DOHH2 (cell line): ENCODE data around the gene CDHR3.

Source experiments
- H3F3A ChIP-seq: fragments of 200-600 bp; sonication (generic), shearing (Covaris generic); 2 replicates; pipeline ENCODE4 v1.6.0; 2016; ENCODE audit warnings: antibody characterized with exemption, mild to moderate bottlenecking; ENCODE audit not compliant: control insufficient read depth, insufficient read depth
- H3K27ac ChIP-seq: fragments of 200-600 bp; sonication (generic); 2 replicates; pipeline ENCODE4 v1.5.1; 2014; ENCODE audit warnings: low read depth, mild to moderate bottlenecking, low read length, moderate library complexity
- H3K27me3 ChIP-seq: fragments of 200-600 bp; sonication (generic); 2 replicates; pipeline ENCODE4 v1.6.1; 2014; ENCODE audit warnings: mild to moderate bottlenecking, low read length, mixed read lengths; ENCODE audit not compliant: control insufficient read depth
- H3K36me3 ChIP-seq: fragments of 200-600 bp; sonication (generic); 2 replicates; pipeline ENCODE4 v1.6.1; 2014; ENCODE audit warnings: mild to moderate bottlenecking, low read length, moderate library complexity, mixed read lengths; ENCODE audit not compliant: control insufficient read depth
- H3K4me1 ChIP-seq: fragments of 200-600 bp; sonication (generic); 2 replicates; pipeline ENCODE4 v1.6.1; 2014; ENCODE audit warnings: mild to moderate bottlenecking, low read length, mixed read lengths; ENCODE audit not compliant: control insufficient read depth
- H3K4me2 ChIP-seq: fragments of 200-600 bp; sonication (generic); 2 replicates; pipeline ENCODE4 v1.6.0; 2014; ENCODE audit warnings: mild to moderate bottlenecking, low read length, moderate library complexity
- H3K4me3 ChIP-seq: fragments of 200-600 bp; sonication (generic); 2 replicates; pipeline ENCODE4 v1.5.1; 2014; ENCODE audit warnings: mild to moderate bottlenecking, low read length, mixed read lengths
- H3K79me2 ChIP-seq: fragments of 200-600 bp; sonication (generic); 2 replicates; pipeline ENCODE4 v1.6.1; 2014; ENCODE audit warnings: mild to moderate bottlenecking, low read length, mixed read lengths; ENCODE audit not compliant: control insufficient read depth
- H3K9me2 ChIP-seq: fragments of 200-600 bp; sonication (generic); replicated peaks from 2 replicates; pipeline ENCODE4 v1.6.1; 2014; ENCODE audit warnings: mild to moderate bottlenecking, low read length, mixed read lengths; ENCODE audit not compliant: control insufficient read depth
- H3K9me3 ChIP-seq: fragments of 200-600 bp; sonication (generic); 2 replicates; pipeline ENCODE4 v1.6.1; 2014; ENCODE audit warnings: antibody characterized with exemption, low read length, mixed read lengths; ENCODE audit not compliant: control insufficient read depth, insufficient read depth
- H4K20me1 ChIP-seq: fragments of 200-600 bp; sonication (generic); 2 replicates; pipeline ENCODE4 v1.6.0; 2014; ENCODE audit warnings: low read depth, mild to moderate bottlenecking, antibody characterized with exemption, low read length, moderate library complexity; ENCODE audit not compliant: control insufficient read depth, insufficient read depth
- CTCF ChIP-seq: fragments of 200-600 bp; sonication (generic); IDR thresholded peaks from one replicate; pipeline ENCODE4 v1.5.1; 2014; ENCODE audit warnings: antibody characterized with exemption, mild to moderate bottlenecking, low read depth, low read length; ENCODE audit not compliant: poor library complexity, severe bottlenecking
- EZH2phosphoT487 ChIP-seq: fragments of 200-600 bp; sonication (generic); IDR thresholded peaks from 2 replicates; pipeline ENCODE4 v1.6.1; 2017; ENCODE audit warnings: borderline replicate concordance, mild to moderate bottlenecking, antibody characterized with exemption, low read length, moderate library complexity, mixed read lengths

CDHR3 gene

GRCh38 chr7:106058928-106059324, 95.9 kb downstream of the CDHR3 start:
- no peaks in the 10 kb centered on the region for H3K9me2 ChIP-seq
- peak overlapping the region; percentile 89 for H3K4me2 ChIP-seq
- peak overlapping the region; percentile 67 for H3K4me3 ChIP-seq
- H3F3A ChIP-seq: peaks cover 61% of the 10 kb centered on the region
- H3K36me3 ChIP-seq: peaks cover 35% of the 10 kb centered on the region
- TF ChIP-seq CTCF: no peak
- no peak for TF ChIP-seq EZH2phosphoT487
- peaks cover 21% of the 10 kb centered on the region for H3K79me2 ChIP-seq
- H3K27me3 ChIP-seq: no peaks in the 10 kb centered on the region
- H4K20me1 ChIP-seq: no peaks in the 10 kb centered on the region
- H3K27ac ChIP-seq: peak overlapping the region; percentile 97
- H3K9me3 ChIP-seq: peaks cover 18% of the 10 kb centered on the region
- peaks cover 96% of the 10 kb centered on the region for H3K4me1 ChIP-seq

- Histone ChIP-seq H3K27ac (peak overlapping the region; percentile 97), H3K27me3 (no peaks in the 10 kb centered on the region), H4K20me1 (no peaks in the 10 kb centered on the region), H3K4me3 (peak overlapping the region; percentile 67), H3K79me2 (peaks cover 17% of the 10 kb centered on the region), H3K9me3 (peaks cover 18% of the 10 kb centered on the region), H3K4me2 (peak overlapping the region; percentile 89), H3K36me3 (peaks cover 35% of the 10 kb centered on the region), H3K9me2 (no peaks in the 10 kb centered on the region), H3K4me1 (peaks cover 96% of the 10 kb centered on the region), H3F3A (peaks cover 66% of the 10 kb centered on the region)
- no peak for TF ChIP-seq CTCF
- TF ChIP-seq EZH2phosphoT487: no peak
These were observed 96.5 kb downstream of the CDHR3 start for GRCh38 chr7:106059556-106059955.

GRCh38 chr7:106060394-106060920, 97.4 kb downstream of the CDHR3 start:
- Histone ChIP-seq H3K27me3 (no peaks in the 10 kb centered on the region), H3K4me2 (peak overlapping the region; percentile 89), H3K36me3 (peaks cover 32% of the 10 kb centered on the region), H3K79me2 (peaks cover 8% of the 10 kb centered on the region), H3F3A (peaks cover 68% of the 10 kb centered on the region), H3K4me1 (peaks cover 96% of the 10 kb centered on the region), H3K27ac (peak overlapping the region; percentile 97), H3K9me2 (no peaks in the 10 kb centered on the region), H3K4me3 (peak overlapping the region; percentile 56), H3K9me3 (peaks cover 18% of the 10 kb centered on the region), H4K20me1 (no peaks in the 10 kb centered on the region)
- no peak for TF ChIP-seq EZH2phosphoT487
- TF ChIP-seq CTCF: no peak
